OCI-LY7 (cell line): ENCODE results near the gene UGT2A2. TPM values are rescaled to one million over a fixed set of nuclear protein-coding genes. Genes with fewer than 3 reads are reported as not detected.

Source experiments
- BruUV-seq: library from RNA; stranded (reverse); fragments of 400-500 nt; replicated peaks from 2 replicates; lab custom pipeline; 2021; lab: Mats Ljungman, UMichigan
- CTCF ChIA-PET: fragments of 300-600 bp; sonication (Branson Sonifier 250); formaldehyde crosslinking; loops from one replicate; lab custom pipeline; 2022; ENCODE audit warnings: antibody characterized with exemption; ENCODE audit not compliant: unreplicated experiment; lab: Charles Lee
- POLR2A ChIA-PET: fragments of 300-600 bp; sonication (Branson Sonifier 250); formaldehyde crosslinking; loops from one replicate; lab custom pipeline; 2022; ENCODE audit warnings: antibody characterized with exemption; lab: Charles Lee
- DNase-seq: peaks from one replicate; pipeline ENCODE4 v3.0.0-alpha.2; 2015; ENCODE audit warnings: low spot score
- H2AFZ ChIP-seq: fragments of 200-600 bp; sonication (generic), shearing (Covaris generic); 2 replicates; pipeline ENCODE4 v1.6.1; 2014; ENCODE audit warnings: mild to moderate bottlenecking, antibody characterized with exemption, low read length, moderate library complexity
- H3K27ac ChIP-seq: fragments of 200-600 bp; sonication (generic); 2 replicates; pipeline ENCODE4 v1.5.1; 2014; ENCODE audit warnings: mixed run types, low read depth, mild to moderate bottlenecking, moderate library complexity, low read length, inconsistent platforms; ENCODE audit not compliant: poor library complexity, severe bottlenecking
- H3K36me3 ChIP-seq: fragments of 200-600 bp; sonication (generic); 2 replicates; pipeline ENCODE4 v1.6.1; 2014; ENCODE audit warnings: mild to moderate bottlenecking, antibody characterized with exemption, low read length, moderate library complexity, mixed read lengths; ENCODE audit not compliant: insufficient read depth
- H3K4me1 ChIP-seq: fragments of 200-600 bp; sonication (generic); 2 replicates; pipeline ENCODE4 v1.5.1; 2014; ENCODE audit warnings: mild to moderate bottlenecking, low read length; ENCODE audit not compliant: insufficient read depth, poor library complexity, severe bottlenecking
- H3K4me2 ChIP-seq: fragments of 200-600 bp; sonication (generic); 2 replicates; pipeline ENCODE4 v1.6.1; 2014; ENCODE audit warnings: mild to moderate bottlenecking, low read length
- H3K4me3 ChIP-seq: fragments of 200-600 bp; sonication (generic); 2 replicates; pipeline ENCODE4 v1.5.1; 2014; ENCODE audit warnings: mild to moderate bottlenecking, low read depth, low read length; ENCODE audit not compliant: poor library complexity, severe bottlenecking
- H3K79me2 ChIP-seq: fragments of 200-600 bp; sonication (generic); 2 replicates; pipeline ENCODE4 v1.6.1; 2016; ENCODE audit warnings: low read depth, mild to moderate bottlenecking, low read length, moderate library complexity, mixed read lengths; ENCODE audit not compliant: insufficient read depth
- H3K9me2 ChIP-seq: fragments of 200-600 bp; sonication (generic); 2 replicates; pipeline ENCODE4 v1.6.1; 2016; ENCODE audit warnings: mild to moderate bottlenecking, low read length, mixed read lengths; ENCODE audit not compliant: insufficient read depth
- H3K9me3 ChIP-seq: fragments of 200-600 bp; sonication (generic); 2 replicates; pipeline ENCODE4 v1.6.1; 2014; ENCODE audit warnings: mild to moderate bottlenecking, mixed run types, low read length, mixed read lengths
- H4K20me1 ChIP-seq: fragments of 200-600 bp; sonication (generic); 2 replicates; pipeline ENCODE4 v1.6.1; 2014; ENCODE audit warnings: mild to moderate bottlenecking, antibody characterized with exemption, low read length, moderate library complexity, mixed read lengths; ENCODE audit not compliant: insufficient read depth
- CTCF ChIP-seq: fragments of 200-600 bp; sonication (generic); conservative IDR thresholded peaks from 2 replicates; pipeline ENCODE4 v1.5.1; 2014; ENCODE audit warnings: mild to moderate bottlenecking, antibody characterized with exemption, low read length, moderate library complexity, mixed read lengths
- EZH2phosphoT487 ChIP-seq: fragments of 200-600 bp; sonication (generic); IDR thresholded peaks from 2 replicates; pipeline ENCODE4 v1.6.1; 2018; ENCODE audit warnings: low read depth, borderline replicate concordance, mild to moderate bottlenecking, mixed run types, antibody characterized with exemption, low read length, moderate library complexity, mixed read lengths
- intact Hi-C: fragments of 100-400 bp; cut with micrococcal nuclease; formaldehyde crosslinking; loops from one replicate; pipeline ENCODE4 v1.10.0; 2022; ENCODE audit not compliant: unreplicated experiment
- total RNA-seq, 2 experiments: library from RNA; depleted of rRNA in 1 of 2; stranded (reverse); fragments of >200 nt in 1 of 2; shearing (Covaris generic) in 1 of 2; gene quantifications; 2 replicates each; pipeline ENCODE4 v1.2.3, GENCODE V29; 2014 to 2022

Gene UGT2A2
- total RNA-seq, 2 experiments from 2014 or later = not detected

- Histone ChIP-seq H3K4me1 (peaks cover 5% of the 10 kb centered on the region), H3K79me2 (no peaks in the 10 kb centered on the region), H3K36me3 (no peaks in the 10 kb centered on the region), H3K9me3 (no peaks in the 10 kb centered on the region), H3K27ac (no peak overlapping the region), H3K9me2 (no peaks in the 10 kb centered on the region), H3K4me3 (no peak overlapping the region), H3K4me2 (no peak overlapping the region), H4K20me1 (no peaks in the 10 kb centered on the region), H2AFZ (no peak overlapping the region)
- no TSS peak for BruUV-seq
- CTCF ChIA-PET = no interaction called here
- DNase-seq = peak; percentile 1
- intact Hi-C loops = no loop called here
- POLR2A ChIA-PET = no interaction called here
- no peak for TF ChIP-seq EZH2phosphoT487
- no peak for TF ChIP-seq CTCF
Measured at GRCh38 chr4:69563424-69563823, 76.0 kb downstream of the UGT2A2 start.

GRCh38 chr4:69549651-69550050, 89.8 kb downstream of the UGT2A2 start:
- Histone ChIP-seq H4K20me1 (no peaks in the 10 kb centered on the region), H3K4me1 (no peaks in the 10 kb centered on the region), H3K9me3 (no peaks in the 10 kb centered on the region), H3K4me2 (no peak overlapping the region), H3K9me2 (no peaks in the 10 kb centered on the region), H2AFZ (no peak overlapping the region), H3K4me3 (no peak overlapping the region), H3K79me2 (no peaks in the 10 kb centered on the region), H3K27ac (no peak overlapping the region), H3K36me3 (no peaks in the 10 kb centered on the region)
- POLR2A ChIA-PET = interaction anchor here (0.5 to 1.6 kb wide), 3 partner anchors 16 to 343 kb away, joined by 3 to 4 read pairs (median 3); no protein-coding TSS in a partner anchor
- CTCF ChIA-PET = no interaction called here
- no peak for DNase-seq
- no TSS peak for BruUV-seq
- intact Hi-C loops = no loop called here
- TF ChIP-seq CTCF = no peak
- TF ChIP-seq EZH2phosphoT487 = no peak

- H3K9me2 ChIP-seq = no peaks in the 10 kb centered on the region
- TF ChIP-seq CTCF (no peak), EZH2phosphoT487 (no peak)
- H3K4me1 ChIP-seq = no peaks in the 10 kb centered on the region
- no peak for DNase-seq
- H2AFZ ChIP-seq = no peak overlapping the region
- no peaks in the 10 kb centered on the region for H3K79me2 ChIP-seq
- H4K20me1 ChIP-seq = no peaks in the 10 kb centered on the region
- no peaks in the 10 kb centered on the region for H3K9me3 ChIP-seq
- ChIA-PET POLR2A (interaction anchor here (0.6 kb wide), 1 partner anchor 33 kb away, joined by 3 read pairs; no protein-coding TSS in a partner anchor), CTCF (no interaction called here)
- no peak overlapping the region for H3K4me3 ChIP-seq
- H3K27ac ChIP-seq = no peak overlapping the region
- intact Hi-C loops = no loop called here
- H3K4me2 ChIP-seq = no peak overlapping the region
- no TSS peak for BruUV-seq
- no peaks in the 10 kb centered on the region for H3K36me3 ChIP-seq
Measured at GRCh38 chr4:69546134-69546765, 93.2 kb downstream of the UGT2A2 start.
